ENCODE measurements around the gene PLXNA2.

Gene PLXNA2

DNA sequence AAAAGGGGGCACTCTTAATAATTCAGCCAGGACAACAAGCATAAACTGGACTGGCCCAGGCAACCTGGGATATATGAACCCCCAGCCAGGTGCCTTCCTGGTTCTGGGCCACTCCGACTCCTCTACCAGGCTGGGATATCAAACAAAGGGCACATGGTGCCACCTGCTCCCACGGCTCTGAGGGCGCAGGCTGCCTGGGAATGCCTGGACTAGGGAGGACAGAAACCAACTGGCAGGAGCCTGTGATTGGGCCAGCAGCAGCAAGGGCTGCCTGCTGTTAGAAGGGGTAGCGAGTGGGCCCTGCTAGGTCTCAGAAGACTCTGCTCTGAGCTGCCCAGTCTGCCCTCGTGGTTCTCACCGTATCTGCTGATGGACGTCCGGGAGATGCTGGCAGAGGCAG lies 210.0 kb downstream of the PLXNA2 start:
- no peak for FAIRE-seq

DNA sequence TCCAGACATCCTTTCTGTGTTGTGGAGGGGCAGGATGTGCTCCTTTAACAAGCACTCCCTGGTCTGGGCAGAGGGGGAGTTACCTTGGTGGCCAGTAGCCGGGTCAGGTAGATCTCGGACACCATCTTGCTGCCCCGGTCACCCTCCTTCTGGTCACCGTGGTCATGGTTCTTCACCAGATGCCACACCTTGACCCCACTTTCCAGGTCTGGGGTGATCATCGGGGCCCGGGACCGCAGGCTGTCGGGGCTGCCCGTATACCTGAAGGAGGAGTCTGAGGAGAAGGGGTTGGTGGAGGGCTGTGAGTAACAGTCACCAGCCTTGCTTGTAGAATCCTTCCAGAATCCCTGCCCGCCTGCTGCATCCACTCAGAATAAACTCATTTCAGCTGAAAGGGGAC lies 210.9 kb downstream of the PLXNA2 start:
- FAIRE-seq = no peak

- no peak for FAIRE-seq
These were observed 212.3 kb downstream of the PLXNA2 start for GRCh38 chr1:208031932-208032320.

DNA sequence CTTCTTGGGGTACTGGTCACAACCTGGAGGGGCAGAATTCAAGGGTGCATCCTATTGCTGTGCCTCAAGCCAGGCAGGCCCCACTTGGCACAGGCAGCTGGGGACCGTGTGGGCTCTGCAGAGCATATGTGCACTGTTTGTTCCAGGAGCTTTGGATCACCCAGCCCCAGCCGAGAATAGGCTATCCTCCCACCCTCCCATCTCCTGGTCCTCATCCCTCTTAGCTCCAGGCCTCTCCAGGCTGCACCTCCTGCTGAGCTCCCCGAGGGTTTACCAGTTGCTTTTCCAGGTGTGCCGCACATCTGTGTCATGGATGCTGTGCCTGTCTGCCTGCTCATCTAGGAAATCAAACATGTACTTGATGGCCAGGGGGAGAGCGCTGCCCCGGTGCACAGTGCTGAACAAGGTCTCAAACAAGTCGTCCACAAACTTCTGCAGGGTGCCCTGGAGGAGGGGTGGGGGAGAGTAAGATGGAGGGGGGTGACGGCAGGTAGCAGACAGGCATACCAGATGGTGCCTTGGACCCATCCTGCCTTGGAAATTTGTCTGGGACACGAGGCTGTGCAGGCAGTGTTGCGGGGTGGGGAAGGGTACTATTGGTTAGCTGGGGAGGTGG lies 212.8 kb downstream of the PLXNA2 start:
- FAIRE-seq = no peak

DNA sequence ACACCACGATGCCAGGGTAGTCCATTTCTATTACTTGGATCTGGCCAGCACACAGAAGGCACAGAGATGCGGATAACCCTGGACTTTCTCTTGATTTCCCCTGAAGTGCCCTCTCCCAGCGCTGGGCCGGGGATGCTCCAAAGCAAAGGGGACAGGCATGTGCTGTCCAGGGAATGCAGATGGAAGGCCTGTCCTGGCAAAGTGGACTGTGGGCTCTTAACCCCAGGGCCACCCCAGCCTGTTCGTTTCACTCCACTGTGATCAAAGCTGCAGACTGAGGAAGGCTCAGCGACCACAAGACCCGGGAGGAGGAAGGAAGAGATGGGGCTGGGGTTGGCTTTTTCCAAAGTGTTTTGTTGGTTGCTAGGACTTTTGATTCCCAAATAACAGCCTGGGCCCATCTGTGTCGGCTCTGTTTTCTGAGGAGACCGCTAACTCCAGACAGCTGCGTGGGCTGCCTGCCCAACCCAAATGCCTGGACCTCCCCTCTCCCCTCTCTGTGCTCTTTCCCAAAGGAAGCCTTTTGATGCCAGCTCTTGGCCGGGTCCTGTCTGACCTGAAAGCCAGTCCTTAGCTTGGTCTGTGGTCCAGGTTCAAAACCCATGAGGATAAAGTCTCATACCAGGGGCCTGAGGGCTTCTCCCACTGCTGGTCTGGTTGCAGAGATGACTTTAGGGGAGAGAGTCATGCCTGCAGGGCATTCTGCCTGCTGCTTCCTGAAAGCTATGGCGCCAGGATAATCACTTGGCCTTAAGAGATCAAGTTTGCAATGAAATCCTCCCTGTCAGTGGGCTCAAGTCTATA lies 213.7 kb downstream of the PLXNA2 start:
- no peak for FAIRE-seq

DNA sequence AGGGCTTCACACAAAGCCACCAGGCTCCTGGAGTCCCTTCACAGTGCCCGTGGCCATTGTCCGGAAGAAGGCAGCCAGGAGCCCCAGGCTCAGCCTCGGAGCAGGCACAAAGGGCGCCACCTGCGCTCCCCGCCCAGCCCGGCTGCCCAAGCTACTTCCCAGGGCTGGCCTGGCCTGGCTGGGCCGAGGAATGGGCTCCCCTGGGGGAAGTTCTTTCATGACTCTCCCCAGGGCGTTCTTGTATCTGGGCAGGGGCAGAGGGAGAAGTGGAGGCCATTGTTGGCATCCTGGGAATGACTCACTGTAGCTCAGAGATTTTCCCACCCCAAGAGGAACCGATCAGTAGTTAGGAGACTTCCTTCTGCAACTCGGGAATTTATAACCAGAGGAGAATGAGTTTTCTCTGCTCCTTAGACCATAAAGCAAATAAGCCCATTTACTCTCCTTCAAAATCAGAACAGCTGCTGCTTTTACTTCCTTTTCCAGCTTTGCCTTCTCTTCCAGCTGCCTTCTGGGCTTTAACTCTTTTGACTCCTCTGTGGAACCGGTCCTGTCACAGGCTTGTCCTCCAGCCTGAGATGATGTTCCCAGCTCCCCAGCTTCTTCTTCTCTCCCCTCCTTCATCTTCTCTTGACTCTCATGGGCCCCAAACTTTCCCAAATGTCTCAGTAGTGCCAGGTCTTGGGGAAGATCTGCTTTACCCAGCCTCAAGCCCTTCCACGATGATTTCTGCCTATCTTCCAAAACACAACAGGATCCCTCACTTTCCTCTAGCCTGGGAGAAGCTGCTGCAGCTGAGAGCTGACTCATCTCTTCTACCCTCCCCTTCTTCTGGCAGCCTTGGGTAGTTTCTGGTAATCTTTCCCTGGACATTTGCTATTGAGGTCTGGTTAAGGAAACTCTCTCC lies 214.6 kb downstream of the PLXNA2 start:
- no peak for FAIRE-seq

GRCh38 chr1:208028526-208028925 lies 215.7 kb downstream of the PLXNA2 start:
- no peak for FAIRE-seq

DNA sequence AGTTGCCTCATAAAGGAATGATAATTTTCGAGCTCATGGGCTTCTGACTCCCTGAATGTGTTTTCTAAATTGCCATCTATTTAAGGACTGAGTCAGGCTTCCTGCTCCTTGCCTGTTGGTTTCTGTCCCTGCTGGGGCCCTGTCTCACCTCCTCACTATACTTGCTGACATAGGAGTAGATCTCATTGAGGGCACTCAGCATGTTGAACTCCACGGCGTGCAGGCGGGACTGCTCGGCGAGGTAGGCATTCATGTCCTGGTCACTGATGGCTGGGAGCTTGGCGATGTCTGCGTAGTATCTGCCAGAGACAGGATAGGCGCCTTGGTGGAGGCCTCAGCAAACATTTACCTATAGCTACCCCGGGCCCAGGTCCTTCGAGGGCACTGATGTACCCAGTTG lies 216.3 kb downstream of the PLXNA2 start:
- FAIRE-seq = no peak

- FAIRE-seq = no peak
These were observed 217.2 kb downstream of the PLXNA2 start for GRCh38 chr1:208026880-208027438.

- no peak for FAIRE-seq
These were observed 219.2 kb downstream of the PLXNA2 start for GRCh38 chr1:208025031-208025430.

- no peak for FAIRE-seq
These were observed 219.8 kb downstream of the PLXNA2 start for GRCh38 chr1:208024406-208024805.

DNA sequence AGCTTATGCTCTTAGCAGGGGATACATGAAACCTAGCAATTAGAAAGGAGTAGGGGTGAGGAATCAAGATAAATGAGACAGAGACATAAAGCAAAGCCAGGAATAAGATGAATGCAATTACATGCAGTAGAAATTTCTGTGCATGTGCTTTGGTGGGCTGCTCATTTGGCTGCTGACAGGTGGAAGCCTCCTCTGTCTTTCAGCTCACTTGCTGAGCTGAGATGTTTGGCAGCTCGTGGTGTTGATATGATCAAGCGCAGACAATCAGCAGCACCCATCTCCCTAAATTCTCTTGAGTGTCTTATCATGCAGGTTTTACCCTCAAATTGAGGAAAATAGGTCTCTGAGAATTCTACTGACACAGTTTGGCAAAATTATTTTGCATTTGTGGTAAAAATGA lies 224.9 kb downstream of the PLXNA2 start:
- FAIRE-seq = no peak

GRCh38 chr1:208015255-208015654 lies 228.9 kb downstream of the PLXNA2 start:
- no peak for FAIRE-seq

DNA sequence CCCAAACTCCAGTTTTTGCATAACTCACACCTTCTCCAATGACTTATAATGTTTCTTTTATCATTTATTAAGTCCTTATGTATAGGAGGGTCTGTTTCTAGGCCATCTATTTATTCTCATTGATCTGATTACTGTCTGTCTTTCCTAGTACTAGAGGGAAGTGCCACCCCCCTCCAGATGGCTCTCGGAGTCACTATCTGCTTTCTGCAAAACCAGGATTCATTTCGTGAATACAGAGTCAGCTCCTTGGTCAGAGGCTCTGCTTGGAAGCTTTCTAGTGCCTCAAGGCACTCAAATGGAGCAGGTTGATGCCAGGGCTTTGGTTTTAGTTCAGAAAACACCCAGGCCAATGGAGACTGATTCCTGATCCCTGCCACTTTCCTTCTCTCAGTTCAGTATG lies 231.0 kb downstream of the PLXNA2 start:
- no peak for FAIRE-seq

GRCh38 chr1:208012721-208013120 lies 231.5 kb downstream of the PLXNA2 start:
- no peak for FAIRE-seq

- no peak for FAIRE-seq
These were observed 233.6 kb downstream of the PLXNA2 start for GRCh38 chr1:208010487-208011071.

GRCh38 chr1:208009706-208010444 lies 234.3 kb downstream of the PLXNA2 start:
- no peak for FAIRE-seq

- FAIRE-seq = no peak
These were observed 234.9 kb downstream of the PLXNA2 start for GRCh38 chr1:208009303-208009702.

DNA sequence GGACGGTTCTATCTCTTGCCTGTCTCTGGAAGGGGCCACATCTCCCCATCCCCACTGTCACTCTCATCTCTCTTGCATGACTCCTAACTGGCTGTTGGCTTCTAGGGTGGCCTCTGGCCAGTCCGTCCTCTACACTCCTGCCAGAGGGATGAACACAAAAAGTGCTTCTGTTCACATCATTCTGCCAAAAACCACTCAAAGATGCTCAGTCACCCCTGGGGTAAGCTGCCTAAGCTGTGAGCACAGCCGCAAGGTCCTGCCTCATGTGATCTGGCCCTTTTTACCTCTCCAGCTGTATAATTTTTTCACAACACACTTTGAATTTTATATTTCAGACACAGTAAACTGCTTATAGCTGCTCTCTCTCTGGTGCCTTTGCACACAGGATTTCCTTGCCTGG lies 235.7 kb downstream of the PLXNA2 start:
- FAIRE-seq = no peak

DNA sequence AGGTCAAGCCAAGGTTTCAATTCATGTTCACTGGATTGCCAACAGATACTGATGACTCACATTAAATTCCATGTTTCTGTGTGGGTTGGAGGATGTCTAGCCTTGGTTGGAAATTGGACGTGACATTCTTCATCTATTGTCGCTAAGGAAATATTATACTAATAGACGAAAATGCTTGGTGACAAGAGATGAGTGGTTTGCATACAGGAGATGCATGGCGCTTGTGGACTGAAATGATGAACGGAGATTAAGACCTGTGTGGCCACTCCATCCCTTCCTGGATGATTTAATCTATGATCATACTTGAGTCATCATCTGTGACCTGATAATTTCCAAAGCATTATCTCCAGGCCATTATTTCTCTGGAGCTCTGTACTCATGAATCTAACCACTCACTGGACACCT lies 236.2 kb downstream of the PLXNA2 start:
- FAIRE-seq = no peak

GRCh38 chr1:208007319-208007937 lies 236.8 kb downstream of the PLXNA2 start:
- FAIRE-seq = no peak
